Measurements from ENCODE around the gene COL20A1. TPM values are rescaled to one million over a fixed set of nuclear protein-coding genes. Genes with fewer than 3 reads are reported as not detected.

The COL20A1 gene
- total RNA-seq, 6 experiments from 2014 or later: 0.02 TPM; not detected in 5

DNA sequence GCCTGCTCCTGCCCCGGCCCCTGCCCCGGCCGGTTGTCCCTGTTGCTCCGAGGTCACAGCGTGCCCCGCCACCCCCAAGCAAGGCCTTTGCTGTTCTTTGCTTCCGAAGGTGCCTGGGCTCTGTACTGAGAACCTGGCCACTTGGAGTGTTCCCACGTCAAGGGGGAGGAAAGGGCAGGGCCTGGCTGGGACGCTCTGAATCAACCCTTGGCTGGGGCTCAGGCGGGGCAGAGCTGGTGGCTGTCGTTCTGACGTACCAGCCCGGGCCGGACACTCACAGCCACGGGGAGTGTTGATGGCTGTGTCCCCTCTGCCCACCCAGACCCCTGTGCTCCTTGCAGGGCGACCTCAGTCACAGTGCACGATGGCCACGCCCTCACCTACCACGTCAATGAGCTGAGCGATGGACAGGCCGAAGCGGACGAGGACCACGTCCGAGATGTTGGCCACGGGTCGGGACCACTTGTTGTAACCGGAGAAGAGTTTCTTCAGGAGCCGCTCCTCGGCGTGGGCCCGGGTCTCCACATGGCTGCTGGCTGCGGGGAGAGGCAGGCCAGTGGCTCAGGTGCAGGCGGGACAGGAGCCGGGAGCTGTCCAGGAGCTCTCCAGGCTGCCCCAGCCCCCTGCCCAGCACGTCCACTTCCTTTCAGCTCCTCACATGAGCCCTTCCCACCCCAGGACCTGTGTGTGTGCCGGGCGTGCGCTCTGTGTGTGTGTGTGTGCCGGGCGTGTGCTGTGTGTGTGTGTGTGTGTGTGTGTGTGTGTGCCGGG lies 66.4 kb downstream of the COL20A1 start:
- no peaks in the 10 kb centered on the region for H3K4me1 Mint-ChIP-seq (ENCODE audit: low read depth)
- DNase-seq: no peak
- no peak overlapping the region for H3K27ac Mint-ChIP-seq
- H3K9me3 Mint-ChIP-seq: no peaks in the 10 kb centered on the region
- TF ChIP-seq, protein P1, sequence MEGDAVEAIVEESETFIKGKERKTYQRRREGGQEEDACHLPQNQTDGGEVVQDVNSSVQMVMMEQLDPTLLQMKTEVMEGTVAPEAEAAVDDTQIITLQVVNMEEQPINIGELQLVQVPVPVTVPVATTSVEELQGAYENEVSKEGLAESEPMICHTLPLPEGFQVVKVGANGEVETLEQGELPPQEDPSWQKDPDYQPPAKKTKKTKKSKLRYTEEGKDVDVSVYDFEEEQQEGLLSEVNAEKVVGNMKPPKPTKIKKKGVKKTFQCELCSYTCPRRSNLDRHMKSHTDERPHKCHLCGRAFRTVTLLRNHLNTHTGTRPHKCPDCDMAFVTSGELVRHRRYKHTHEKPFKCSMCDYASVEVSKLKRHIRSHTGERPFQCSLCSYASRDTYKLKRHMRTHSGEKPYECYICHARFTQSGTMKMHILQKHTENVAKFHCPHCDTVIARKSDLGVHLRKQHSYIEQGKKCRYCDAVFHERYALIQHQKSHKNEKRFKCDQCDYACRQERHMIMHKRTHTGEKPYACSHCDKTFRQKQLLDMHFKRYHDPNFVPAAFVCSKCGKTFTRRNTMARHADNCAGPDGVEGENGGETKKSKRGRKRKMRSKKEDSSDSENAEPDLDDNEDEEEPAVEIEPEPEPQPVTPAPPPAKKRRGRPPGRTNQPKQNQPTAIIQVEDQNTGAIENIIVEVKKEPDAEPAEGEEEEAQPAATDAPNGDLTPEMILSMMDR (IDR thresholded peaks at IDR 0.05): no peak
- H3K4me3 Mint-ChIP-seq: no peak overlapping the region
- H3K36me3 Mint-ChIP-seq (ENCODE audit: low read depth): no peaks in the 10 kb centered on the region
- peaks cover 23% of the 10 kb centered on the region for H3K27me3 Mint-ChIP-seq (ENCODE audit: insufficient read depth)

DNA sequence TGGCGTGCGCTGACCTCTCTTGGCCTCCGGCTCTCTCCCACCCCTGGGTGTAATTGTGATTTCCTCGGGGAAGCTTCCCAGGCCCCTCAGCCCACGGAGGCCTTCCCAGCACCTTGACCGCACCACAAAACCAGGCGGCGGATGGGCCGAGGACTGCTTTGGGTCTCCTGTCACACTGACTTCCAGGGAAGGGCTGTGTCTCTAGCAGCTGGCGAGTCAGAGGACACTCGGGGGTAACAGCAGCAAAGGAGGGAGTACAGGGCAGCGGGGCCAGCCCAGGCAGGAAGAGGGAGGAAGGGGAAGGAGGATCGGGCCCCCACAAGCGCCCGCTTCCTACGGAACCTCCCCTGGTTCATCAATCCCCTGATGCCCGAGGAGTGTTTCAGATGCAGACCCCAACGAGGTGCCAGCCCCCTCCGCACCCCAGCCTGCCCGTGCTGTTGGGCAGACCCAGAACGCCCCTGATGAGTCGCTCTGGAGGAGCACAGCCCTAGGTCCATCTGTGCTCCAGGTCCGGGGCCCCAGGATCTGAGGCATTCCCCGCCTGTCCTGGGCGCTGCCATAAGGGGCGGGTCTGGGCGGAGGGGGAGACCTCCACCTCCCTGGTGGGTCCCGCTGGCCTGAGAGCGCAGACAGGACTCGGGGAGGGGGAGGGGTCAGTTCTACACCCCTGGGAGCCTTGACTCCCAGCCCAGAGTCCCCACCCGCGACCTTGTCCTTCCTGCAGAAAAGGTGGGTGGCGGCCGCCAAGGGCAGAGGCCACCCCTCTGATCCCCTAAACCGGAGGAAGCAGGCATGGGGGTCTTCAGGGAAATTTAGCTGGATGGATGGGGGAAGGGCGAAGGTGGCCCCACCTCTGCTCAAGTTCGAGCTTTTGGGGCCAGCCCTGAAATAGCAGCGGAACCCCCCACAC lies 67.2 kb downstream of the COL20A1 start:
- Mint-ChIP-seq H3K27me3 (ENCODE audit: insufficient read depth) (peaks cover 20% of the 10 kb centered on the region), H3K27ac (no peak overlapping the region), H3K4me1 (ENCODE audit: low read depth) (no peaks in the 10 kb centered on the region), H3K4me3 (no peak overlapping the region), H3K36me3 (ENCODE audit: low read depth) (no peaks in the 10 kb centered on the region), H3K9me3 (no peaks in the 10 kb centered on the region)
- TF ChIP-seq, protein P1 (IDR thresholded peaks at IDR 0.05): no peak
- no peak for DNase-seq

DNA sequence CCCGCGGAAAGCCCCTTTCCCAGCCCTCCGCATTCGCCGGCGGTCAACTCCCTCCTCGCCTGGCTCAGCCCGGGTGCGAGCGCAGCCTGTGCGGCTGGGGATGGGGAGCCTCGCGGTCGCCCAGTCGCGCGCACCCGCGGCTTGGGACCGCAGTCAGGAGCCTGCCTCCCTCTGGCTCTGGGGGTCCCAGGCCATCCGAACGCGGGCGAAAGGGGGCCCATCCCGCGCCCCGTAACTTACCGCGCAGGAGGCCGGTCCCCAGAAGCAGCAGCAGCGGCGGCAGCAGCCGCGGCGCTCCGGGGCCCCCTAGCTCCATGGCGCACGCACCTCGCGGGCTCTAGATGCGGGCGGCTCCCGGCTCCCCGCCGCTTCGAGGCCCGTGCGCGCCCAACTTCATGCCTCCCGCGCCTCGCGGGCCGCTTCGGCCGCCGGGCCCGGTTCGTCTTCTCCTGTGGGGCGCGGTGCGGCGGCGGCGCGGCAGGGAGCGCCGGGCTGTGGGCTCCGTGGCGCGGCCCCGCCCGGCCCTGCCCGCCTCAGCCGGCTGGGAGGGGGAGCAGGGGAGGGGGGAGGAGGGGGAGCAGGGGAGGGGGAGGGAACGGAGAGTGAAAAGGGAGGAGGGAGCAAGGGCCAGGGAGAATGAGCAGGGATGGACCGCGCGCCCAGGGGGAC lies 68.0 kb downstream of the COL20A1 start, which contains the start of gene CHRNA4:
CHRNA4 (minus strand) TSS at position 500 of the 669 bp plus-strand sequence; CDS start at position 316, 184 bp downstream.
- no peaks in the 10 kb centered on the region for H3K4me1 Mint-ChIP-seq (ENCODE audit: low read depth)
- H3K4me3 Mint-ChIP-seq: no peak within 1 kb of the TSS
- H3K36me3 Mint-ChIP-seq (ENCODE audit: low read depth): no peaks in the 10 kb centered on the region
- H3K9me3 Mint-ChIP-seq: no peaks in the 10 kb centered on the region
- H3K27ac Mint-ChIP-seq: no peak within 1 kb of the TSS
- TF ChIP-seq, protein P1 (IDR thresholded peaks at IDR 0.05): no peak
- peaks cover 18% of the 10 kb centered on the region for H3K27me3 Mint-ChIP-seq (ENCODE audit: insufficient read depth)
- no peak for DNase-seq

DNA sequence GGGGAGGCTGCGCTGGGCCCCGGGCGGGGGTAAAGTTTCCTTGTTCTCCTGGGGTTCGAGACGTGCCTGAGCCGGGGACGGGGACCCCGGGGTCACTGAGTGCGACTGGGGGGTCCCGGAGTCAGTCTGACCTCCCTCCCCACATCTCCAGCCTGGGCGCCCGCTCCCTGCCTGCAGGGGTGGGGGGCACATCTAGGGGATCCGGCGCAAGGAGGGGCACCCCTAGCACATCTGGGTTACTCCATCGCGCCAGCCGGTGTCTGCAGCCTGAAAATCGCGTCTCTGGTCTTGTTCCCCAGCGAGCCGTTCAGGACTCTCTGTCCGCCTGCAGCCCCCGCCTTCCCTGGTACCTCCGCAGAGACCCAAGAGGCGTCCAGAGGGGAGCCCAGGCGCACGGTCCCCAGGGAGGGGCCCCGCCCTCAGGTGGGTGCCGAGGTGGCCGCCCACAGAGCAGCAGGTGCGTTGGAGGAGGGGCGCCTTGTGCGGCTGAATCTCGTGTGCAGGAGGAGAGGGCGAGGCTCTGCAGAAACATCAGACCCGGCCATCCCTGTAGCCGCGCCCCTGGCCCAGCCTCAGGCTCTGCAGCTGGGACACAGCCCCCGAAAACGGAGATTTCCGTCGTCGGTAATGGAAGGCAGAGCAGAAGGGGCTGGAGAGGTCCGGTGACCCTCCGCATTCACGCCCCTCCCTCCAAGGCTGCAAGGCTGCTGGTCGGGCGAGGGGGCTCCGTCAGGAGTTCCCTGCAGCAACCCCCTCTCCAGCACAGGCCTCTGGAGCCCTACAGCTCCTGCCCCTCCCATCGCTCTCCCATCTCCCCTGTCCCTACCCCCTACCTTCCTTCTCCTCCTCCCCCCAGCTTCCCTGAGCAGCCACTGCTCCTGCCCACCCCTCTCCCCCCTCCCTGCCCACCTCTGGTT lies 68.8 kb downstream of the COL20A1 start:
- TF ChIP-seq, protein P1 (IDR thresholded peaks at IDR 0.05): no peak
- no peaks in the 10 kb centered on the region for H3K4me1 Mint-ChIP-seq (ENCODE audit: low read depth)
- no peak overlapping the region for H3K4me3 Mint-ChIP-seq
- DNase-seq: no peak
- no peaks in the 10 kb centered on the region for H3K9me3 Mint-ChIP-seq
- H3K27me3 Mint-ChIP-seq (ENCODE audit: insufficient read depth): peaks cover 20% of the 10 kb centered on the region
- H3K36me3 Mint-ChIP-seq (ENCODE audit: low read depth): no peaks in the 10 kb centered on the region
- H3K27ac Mint-ChIP-seq: no peak overlapping the region
